Subcutaneous adipose tissue (tissue), 4 donors: ENCODE results near the gene CNN1. TPM values are rescaled to one million over a fixed set of nuclear protein-coding genes. Genes with fewer than 3 reads are reported as not detected.

Experiments
- total RNA-seq, 4 donors: library from RNA; depleted of rRNA; stranded (reverse); fragments of >200 nt; gene quantifications; one replicate each; pipeline ENCODE4 v1.1.0, GENCODE V29; 2016
- TF ChIP-seq, protein P1 (sequence below): fragments of 450-650 bp; IDR thresholded peaks from one replicate; pipeline ENCODE4 v1.5.1; 2016; ENCODE audit warnings: low read depth, mild to moderate bottlenecking, control low read depth, antibody characterized with exemption, moderate library complexity

Gene CNN1
- total RNA-seq, 4 donors from 2014 or later: 2.7 to 9.3 (median 5.2) TPM

DNA sequence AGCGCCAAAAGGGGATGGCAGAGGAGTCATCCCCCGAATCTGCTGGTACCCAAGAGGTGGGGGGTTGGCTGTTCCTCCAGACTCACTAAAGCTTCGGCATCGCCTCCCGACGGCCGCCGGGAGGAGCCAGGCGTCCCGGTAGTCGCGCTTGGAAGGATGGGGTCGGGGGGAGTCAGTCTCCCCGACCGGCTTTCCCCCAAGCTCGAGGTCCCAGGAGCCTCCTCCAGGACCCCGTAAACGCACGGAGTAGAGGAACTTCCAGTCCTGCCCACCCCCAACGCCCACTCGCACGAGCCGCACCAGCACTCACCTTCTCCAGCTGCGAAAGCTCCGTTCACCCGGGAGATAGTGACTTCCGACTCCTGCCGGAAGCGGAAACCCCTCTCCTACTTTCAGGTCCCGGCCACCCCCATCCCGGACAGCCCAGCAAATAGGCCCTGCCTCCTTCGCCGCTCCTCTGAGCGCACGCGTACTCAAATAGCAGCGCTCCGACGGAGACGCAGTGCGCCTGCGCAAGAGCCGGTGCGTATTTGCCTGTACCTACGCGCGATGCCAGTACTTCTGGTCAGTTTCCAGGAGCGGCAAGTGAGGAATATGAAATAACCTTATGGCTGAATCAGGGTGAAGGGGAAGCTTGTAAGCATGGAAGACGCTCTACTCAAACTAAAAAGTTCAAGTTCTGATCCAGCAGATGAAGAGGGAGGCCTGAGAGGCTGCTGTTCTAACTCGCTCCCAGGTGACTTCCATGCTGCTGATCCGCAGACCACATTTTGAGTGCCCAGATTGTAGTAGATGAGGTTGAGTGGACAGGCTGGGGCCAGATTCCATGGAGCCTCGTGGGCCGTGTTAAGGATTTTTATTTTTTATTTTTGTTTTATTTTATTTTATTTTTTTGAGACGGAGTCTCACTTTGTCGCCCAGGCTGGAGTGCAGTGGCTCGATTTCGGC, 20.5 kb downstream of the CNN1 start, which contains the start of gene ELOF1:
TSS of gene ELOF1 (minus strand) at position 350 of the 948 bp plus-strand sequence. CDS start 4,883 bp downstream, outside the sequence.
- TF ChIP-seq, protein P1, sequence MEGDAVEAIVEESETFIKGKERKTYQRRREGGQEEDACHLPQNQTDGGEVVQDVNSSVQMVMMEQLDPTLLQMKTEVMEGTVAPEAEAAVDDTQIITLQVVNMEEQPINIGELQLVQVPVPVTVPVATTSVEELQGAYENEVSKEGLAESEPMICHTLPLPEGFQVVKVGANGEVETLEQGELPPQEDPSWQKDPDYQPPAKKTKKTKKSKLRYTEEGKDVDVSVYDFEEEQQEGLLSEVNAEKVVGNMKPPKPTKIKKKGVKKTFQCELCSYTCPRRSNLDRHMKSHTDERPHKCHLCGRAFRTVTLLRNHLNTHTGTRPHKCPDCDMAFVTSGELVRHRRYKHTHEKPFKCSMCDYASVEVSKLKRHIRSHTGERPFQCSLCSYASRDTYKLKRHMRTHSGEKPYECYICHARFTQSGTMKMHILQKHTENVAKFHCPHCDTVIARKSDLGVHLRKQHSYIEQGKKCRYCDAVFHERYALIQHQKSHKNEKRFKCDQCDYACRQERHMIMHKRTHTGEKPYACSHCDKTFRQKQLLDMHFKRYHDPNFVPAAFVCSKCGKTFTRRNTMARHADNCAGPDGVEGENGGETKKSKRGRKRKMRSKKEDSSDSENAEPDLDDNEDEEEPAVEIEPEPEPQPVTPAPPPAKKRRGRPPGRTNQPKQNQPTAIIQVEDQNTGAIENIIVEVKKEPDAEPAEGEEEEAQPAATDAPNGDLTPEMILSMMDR: no peak

GRCh38 chr19:11560404-11561051, 21.9 kb downstream of the CNN1 start:
- TF ChIP-seq, protein P1: no peak

DNA sequence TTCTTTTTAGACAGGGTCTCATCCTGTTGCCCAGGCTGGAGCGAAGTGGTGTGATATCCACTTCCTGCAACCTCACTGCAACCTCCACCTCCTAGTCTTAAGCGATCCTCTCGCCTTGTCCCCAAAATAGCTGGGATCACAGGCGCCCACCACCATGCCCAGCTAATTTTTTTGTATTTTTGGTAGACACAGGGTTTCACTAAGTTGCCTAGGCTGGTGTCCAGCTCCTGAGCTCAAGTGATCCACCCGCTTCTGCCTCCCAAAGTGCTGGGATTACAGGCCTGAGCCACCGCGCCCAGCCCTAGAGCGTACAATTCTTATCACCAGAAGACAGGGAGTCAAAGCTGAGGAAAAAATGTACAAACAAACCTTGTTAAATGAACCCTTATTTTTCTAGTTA, 24.9 kb downstream of the CNN1 start:
- TF ChIP-seq, protein P1: no peak

DNA sequence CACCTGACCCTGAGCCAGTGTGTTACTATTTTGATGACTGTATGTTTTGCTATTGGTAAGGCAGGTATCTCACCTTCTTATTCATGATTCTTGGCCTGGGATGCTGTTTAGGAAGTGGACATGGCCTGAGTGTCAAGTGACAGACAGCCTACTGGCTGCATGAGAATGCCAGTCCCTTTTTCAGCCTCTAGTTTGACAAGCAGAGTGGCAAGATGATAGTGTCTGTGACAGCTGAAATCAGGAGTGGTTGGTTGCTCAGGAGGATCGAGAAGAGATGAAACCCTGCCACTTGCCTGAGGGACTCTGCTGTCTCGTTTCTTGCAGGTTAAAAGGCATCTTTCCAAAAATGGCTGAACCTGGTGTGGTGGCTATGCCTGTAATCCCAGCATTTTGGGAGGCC, 27.5 kb downstream of the CNN1 start:
- TF ChIP-seq, protein P1: no peak

GRCh38 chr19:11570039-11570462, 31.4 kb downstream of the CNN1 start:
- TF ChIP-seq, protein P1: no peak

- TF ChIP-seq, protein P1: no peak
Measured at GRCh38 chr19:11574689-11575088, 36.0 kb downstream of the CNN1 start.

DNA sequence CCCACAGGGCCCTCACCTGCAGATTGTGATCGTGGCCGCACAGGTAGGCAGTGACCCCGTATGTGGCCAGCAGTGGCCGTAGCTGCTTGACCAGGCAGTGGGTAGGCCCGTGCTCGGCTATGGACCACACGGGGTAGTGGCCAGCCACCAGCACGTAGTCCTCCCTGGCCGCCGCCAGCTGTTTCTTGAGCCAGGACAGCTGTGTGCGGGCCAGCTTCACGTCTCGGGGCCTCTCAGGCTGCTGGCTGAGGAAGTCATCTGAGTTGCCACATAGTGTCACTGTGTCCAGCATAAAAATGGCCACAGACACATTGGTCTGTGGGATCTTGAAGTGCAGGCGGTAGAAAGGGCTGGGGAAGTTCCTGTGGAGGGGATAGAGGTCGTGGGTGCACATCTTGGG, 37.6 kb downstream of the CNN1 start:
- TF ChIP-seq, protein P1: no peak
